ENCODE data around the gene CUBN. TPM values are rescaled to one million over a fixed set of nuclear protein-coding genes. Genes with fewer than 3 reads are reported as not detected.

The CUBN gene
- total RNA-seq, 1 experiment from 2014 or later: 1.3 TPM

- no peak for DNase-seq (ENCODE audit: low read depth, low spot score)
- in situ Hi-C loops (cut with HindIII; ENCODE audit: low pct_unique_long_range_greater_than_20kb, low sequenced_read_pairs) (no loop called here), intact Hi-C loops (cut with micrococcal nuclease; ENCODE audit: unreplicated experiment) (no loop called here)
- H3K4me3 ChIP-seq (ENCODE audit: low read depth in 2 of 2, low read length in 2 of 2): no peak overlapping the region
- ChIA-PET CTCF (no interaction called here), POLR2A (interaction anchor here (0.6 kb wide), 1 partner anchor 89 kb away, joined by 3 read pairs; no protein-coding TSS in a partner anchor)
- TF ChIP-seq SIN3A (IDR thresholded peaks at IDR 0.05; ENCODE audit: borderline replicate concordance, insufficient read depth, low read depth, low read length): no peak
- no peak; the same call in 1 of the 2 replicates for TF ChIP-seq TCF7L2 (IDR thresholded peaks at IDR 0.05; ENCODE audit: low read depth, low read length)
- TF ChIP-seq REST (IDR thresholded peaks at IDR 0.05; ENCODE audit: insufficient read depth in 1 of 2, low read depth in 2 of 2, low read length in 1 of 2): no peak
- TF ChIP-seq CTCF (IDR thresholded peaks at IDR 0.05): no peak
- no peak for TF ChIP-seq POLR2AphosphoS5 (IDR thresholded peaks at IDR 0.05; ENCODE audit: low read depth, low read length)
- ATAC-seq: peak; percentile 68; the same call in 1 of the 2 replicates
- H3K36me3 ChIP-seq (ENCODE audit: control insufficient read depth, insufficient read depth, low read length): no peaks in the 10 kb centered on the region
- no TSS peak for BruUV-seq (replicated peaks)
- H3K4me1 ChIP-seq (ENCODE audit: control insufficient read depth, insufficient read depth, low read length): peaks cover 4% of the 10 kb centered on the region
- H3K27ac ChIP-seq (ENCODE audit: low read length): peak overlapping the region; percentile 60
- no peaks in the 10 kb centered on the region for H3K27me3 ChIP-seq (ENCODE audit: control insufficient read depth, insufficient read depth, low read length)
- peaks cover 7% of the 10 kb centered on the region; the same call in 1 of the 2 replicates for H3K9me3 ChIP-seq (ENCODE audit: control insufficient read depth, insufficient read depth, low read depth, low read length)
These were observed 133.6 kb downstream of the CUBN start for GRCh38 chr10:16995867-16996529.

GRCh38 chr10:16993186-16993585 is 136.4 kb downstream of the CUBN start:
- Histone ChIP-seq H3K27ac (ENCODE audit: low read length) (peak overlapping the region; percentile 86; the same call in 1 of the 2 replicates), H3K27me3 (ENCODE audit: control insufficient read depth, insufficient read depth, low read length) (no peaks in the 10 kb centered on the region), H3K4me1 (ENCODE audit: control insufficient read depth, insufficient read depth, low read length) (peaks cover 13% of the 10 kb centered on the region), H3K4me3 (ENCODE audit: low read depth in 2 of 2, low read length in 2 of 2) (no peak overlapping the region), H3K9me3 (ENCODE audit: control insufficient read depth, insufficient read depth, low read depth, low read length) (peaks cover 11% of the 10 kb centered on the region; the same call in 1 of the 2 replicates), H3K36me3 (ENCODE audit: control insufficient read depth, insufficient read depth, low read length) (no peaks in the 10 kb centered on the region)
- ChIA-PET POLR2A (no interaction called here), CTCF (no interaction called here)
- BruUV-seq (replicated peaks): no TSS peak
- in situ Hi-C loops (cut with HindIII; ENCODE audit: low pct_unique_long_range_greater_than_20kb, low sequenced_read_pairs) (no loop called here), intact Hi-C loops (cut with micrococcal nuclease; ENCODE audit: unreplicated experiment) (no loop called here)
- DNase-seq (ENCODE audit: low read depth, low spot score) (no peak), ATAC-seq (no peak)
- TF ChIP-seq CTCF (IDR thresholded peaks at IDR 0.05): no peak
- no peak for TF ChIP-seq TCF7L2 (IDR thresholded peaks at IDR 0.05; ENCODE audit: low read depth, low read length)
- no peak for TF ChIP-seq SIN3A (IDR thresholded peaks at IDR 0.05; ENCODE audit: borderline replicate concordance, insufficient read depth, low read depth, low read length)
- no peak for TF ChIP-seq POLR2AphosphoS5 (IDR thresholded peaks at IDR 0.05; ENCODE audit: low read depth, low read length)
- TF ChIP-seq REST (IDR thresholded peaks at IDR 0.05; ENCODE audit: insufficient read depth in 1 of 2, low read depth in 2 of 2, low read length in 1 of 2): no peak

All from Panc1 (cell line).